GM19395 (cell line): ENCODE results near the gene NOC2L.

Source experiments
- ATAC-seq: cut with Tn5 transposase; IDR thresholded peaks from one replicate; pipeline ENCODE4 v1.9.1; 2021; ENCODE audit warnings: mild to moderate bottlenecking, moderate library complexity; ENCODE audit not compliant: unreplicated experiment

The NOC2L gene

DNA sequence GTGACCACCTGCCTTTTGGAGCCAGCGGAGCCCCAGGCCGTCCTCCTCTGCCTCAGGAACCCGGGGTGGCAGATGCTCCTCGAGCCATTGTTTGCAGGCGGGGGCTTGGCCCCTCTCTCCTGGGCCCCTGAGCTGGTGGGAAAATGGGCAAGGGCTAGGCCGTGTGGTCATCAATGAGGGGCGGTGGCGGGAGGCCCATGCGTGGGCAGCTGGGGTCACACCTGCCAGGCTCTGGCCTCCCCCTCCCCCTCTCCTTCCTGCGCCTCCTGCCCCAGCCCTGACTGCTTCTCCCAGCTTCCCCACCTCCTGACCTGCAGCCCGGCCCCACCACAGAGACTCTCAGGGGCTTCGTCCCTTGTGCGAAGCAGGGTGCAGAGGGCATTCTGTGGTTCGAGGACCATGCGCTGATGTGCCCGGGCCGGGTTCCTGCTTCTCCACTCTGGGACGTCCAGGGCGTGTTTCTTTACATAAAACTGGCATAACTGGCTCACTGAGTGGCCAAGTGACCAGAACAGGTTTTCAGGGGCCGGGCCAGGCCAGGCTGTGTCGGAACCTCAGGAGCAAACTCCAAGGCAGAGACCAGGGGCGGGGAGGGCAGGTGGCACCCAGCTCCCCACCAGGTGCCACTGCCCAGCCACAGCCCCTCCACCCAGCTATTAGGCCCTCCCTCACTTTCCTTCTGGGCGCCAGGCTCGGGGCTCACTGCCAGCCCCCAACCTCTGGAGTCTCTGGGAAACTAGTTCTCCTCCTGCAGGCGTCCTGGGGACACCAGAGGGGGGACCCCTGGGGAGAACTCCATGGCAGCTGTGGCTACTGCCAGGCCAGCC lies 26.1 kb downstream of the NOC2L start:
- ATAC-seq = no peak

DNA sequence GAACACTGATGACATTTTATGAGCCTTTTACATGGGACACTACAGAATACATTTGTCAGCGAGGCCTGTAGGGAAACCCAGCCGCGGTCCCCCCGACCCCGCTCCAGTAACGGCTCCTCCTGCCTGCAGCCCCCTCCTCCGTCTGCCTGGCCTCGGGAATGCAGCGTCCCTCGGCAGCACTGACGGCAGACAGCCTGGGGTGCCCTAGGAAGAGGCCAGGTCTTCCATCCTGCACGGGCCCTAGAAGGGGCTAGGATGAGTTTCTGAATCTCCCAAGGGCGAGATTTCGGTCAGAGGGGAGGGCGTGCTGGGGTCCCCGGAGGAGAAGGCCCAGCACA lies 26.9 kb downstream of the NOC2L start:
- ATAC-seq = no peak

DNA sequence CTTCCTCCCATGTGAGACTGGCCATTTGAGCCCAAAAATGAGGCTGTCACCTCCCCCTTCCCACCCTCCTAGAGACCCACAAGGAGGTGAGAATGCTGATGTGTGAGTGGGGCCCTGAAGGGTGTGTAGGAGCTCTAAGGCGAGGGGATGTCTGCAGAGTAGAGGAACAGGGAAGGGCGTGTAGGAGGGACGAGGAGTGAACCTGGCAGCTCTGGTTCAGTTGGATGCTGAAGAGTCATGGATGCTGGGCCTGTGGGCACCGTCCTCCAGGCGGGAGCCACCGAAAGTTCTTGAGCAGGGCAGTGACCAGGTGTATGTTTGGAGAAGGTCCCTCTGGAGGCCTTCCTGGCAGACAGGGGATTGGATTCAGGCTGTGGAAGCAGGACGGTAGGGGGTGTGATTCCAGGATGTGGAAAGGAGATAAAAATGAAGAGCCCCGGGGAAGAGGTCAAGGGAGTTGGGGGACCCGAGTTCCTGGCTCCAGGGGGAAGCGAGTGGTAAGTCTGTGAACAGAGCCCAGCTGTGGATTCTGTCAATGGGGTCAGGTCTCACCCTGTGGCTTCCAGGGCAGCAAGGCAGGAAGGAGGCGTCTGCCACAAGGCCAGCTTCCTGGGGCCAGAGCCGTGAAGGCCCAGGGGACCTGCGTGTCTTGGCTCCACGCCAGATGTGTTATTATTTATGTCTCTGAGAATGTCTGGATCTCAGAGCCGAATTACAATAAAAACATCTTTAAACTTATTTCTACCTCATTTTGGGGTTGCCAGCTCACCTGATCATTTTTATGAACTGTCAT lies 27.5 kb downstream of the NOC2L start:
- ATAC-seq = no peak

DNA sequence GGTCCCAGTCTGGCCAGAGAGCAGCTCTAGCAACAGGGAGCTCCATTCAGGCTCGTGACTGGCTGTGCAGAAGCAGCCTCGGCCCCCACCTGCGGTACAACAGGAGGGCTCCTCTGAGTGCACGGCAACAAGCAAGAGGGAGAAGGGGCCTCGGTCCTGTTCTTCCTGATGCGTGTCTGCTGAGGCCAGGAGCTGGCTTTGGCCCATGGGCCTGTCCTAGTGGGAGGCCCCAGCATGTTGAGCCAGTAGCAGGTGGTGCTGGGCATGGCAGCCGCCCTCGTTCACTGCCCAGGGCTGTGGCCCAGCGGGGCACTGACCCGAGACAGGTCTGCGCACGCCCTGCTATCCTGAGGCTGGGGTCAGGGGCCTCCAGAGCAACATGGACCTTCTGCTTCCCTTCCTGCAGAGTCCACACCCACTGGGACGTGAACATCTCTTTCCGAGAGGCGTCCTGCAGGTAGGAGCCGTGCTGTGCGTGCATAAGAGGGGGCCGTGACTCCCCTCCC lies 28.4 kb downstream of the NOC2L start:
- ATAC-seq = no peak

DNA sequence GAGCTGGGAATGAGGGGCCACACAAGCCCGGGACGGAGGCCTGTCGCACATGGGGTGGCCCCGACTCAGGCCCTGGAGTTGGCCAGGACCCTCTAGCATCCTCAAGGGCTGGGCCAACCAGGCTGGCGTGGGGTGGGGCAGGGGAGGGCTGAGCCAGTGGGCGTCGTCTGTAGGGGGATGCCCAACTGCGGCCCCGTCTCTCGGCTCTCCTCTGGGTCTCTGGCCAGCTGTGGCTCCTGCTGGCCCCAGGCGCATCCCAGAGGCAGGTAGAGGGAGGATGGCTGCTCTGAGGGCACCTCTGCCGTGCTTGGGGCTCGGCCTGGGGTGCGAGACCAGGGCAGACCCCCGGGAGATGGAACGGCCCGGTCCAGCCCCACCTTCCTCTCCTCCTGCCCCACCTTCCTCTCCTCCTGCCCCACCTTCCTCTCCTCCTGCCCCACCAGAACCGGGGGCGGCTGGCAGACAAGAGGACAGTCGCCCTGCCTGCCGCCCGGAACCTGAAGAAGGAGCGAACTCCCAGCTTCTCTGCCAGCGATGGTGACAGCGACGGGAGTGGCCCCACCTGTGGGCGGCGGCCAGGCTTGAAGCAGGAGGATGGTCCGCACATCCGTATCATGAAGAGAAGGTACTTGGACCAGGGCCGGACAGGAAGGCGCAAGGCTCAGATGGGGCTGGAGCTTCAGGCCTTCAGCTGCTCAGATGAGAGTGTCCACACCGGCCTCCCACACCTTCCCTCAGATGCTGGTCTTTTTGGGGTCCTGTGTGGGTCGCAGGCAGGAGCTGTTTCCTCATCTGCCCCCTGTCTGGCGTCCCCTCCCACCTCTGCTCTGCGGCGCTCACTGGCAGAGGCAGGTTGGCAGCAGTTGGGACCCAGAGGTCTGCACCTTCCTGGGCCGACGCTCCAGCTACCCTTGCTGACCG lies 29.1 kb downstream of the NOC2L start:
- no peak for ATAC-seq

DNA sequence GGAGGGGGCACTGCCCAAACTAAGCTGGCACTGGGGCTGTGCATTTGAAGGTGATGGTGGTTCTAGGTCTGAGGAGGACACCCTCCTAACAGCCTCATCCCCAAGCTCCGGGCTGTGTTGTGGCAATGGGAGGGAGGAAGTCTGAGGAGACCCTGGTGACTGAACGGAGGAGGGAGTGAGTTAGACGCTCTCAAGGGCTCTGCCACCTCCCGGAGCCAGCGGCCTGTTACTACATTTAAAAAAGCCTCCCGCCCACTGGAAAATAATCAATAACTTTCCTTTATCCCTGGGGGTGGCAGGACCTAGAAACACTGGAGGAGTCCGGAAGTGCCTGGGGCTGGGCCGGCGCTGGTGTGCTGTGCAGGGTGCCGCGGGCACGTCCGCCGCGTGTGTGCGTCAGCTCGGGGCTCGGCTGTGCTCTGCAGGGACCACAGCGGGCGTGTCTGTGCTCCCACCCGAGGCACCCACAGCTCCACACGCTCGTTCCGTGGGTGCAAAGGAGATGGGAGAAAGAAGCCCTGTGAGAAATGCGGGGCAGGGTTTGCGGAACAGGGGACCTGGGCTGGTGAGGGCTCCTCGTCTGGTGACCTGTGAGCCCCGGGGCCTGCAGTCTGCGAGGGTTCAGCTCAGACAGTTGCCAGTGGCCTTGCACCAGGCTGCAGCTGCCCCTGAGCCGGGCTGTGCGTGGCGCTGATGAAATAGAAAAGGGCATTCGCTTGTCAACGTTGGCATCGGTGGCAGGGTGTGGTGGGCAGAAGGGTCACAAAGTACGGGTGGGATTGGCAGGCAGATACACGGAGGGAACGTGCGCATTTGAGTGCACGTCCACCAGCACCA lies 30.0 kb downstream of the NOC2L start:
- no peak for ATAC-seq

DNA sequence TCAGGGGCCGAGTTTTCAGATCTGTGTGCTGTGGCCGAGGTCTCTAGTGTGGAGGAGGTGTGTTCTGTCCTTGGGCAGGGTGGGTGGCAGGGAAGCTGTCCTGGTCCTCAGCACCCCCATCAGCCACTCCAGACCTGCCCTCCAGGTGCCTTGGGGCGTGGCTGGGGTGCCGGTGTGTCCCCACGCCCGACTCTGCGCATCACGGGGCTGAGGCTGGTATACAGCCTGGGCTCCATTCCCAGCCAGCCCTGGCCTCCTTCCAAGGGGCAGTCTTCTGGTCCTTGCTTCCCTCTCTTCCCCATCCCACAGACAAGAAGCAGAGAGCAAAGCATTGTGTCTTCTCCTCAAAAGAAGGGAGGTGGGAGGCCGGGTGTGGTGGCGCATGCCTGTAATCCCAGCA lies 31.3 kb downstream of the NOC2L start:
- no peak for ATAC-seq

DNA sequence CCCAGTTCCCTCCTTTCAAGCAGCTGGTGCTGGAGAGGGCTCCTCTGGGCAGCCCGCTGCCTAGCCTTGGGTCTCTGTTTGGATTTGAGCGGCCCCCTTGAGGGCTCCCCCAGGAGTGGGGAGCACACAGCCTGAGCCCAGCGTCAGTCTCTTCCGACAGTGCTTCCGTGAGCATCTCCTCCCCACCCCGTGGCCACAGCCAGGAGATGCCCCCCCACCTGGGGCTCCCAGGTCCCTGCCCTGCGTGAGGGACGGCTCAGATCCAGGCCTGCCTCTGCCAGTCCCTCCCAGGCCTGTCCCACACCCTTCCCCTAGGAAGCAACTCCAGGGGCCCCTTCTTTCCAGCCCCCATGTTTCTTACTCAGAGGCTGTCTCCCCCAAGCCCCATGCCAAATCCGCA lies 31.8 kb downstream of the NOC2L start:
- no peak for ATAC-seq

DNA sequence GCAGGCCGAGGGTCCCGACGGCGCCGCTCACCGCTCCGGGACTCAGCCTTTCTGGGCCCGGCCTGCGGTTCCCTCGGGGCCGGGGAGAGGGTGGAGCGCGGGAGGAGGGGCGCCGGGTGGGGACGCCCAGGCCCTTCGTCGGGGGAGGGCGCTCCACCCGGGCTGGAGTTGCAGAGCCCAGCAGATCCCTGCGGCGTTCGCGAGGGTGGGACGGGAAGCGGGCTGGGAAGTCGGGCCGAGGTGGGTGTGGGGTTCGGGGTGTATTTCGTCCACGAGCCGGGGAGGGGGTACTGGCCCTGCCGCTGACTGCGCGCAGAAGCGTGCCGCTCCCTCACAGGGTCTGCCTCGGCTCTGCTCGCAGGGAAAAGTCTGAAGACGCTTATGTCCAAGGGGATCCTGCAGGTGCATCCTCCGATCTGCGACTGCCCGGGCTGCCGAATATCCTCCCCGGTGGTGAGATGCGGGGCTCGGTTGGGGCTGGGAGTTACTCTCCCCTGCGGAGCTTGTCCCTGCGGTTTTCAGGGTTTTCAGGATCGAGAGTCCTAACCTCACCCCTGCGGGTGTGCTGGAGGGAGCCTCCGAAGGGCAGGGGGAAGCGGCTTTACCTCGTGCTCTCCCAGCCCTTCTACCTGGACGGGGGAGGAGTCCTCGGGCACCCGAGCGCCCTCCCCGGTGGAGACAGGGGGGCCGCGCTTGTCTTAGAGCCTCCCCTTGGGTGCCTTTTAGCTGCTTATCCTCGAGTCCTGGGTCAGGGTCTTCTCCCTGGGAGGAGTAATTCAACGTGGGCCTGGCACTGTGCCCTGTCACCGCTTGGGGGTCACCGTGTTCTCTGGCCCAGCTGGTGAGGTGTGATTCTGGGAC lies 33.3 kb downstream of the NOC2L start:
- no peak for ATAC-seq

DNA sequence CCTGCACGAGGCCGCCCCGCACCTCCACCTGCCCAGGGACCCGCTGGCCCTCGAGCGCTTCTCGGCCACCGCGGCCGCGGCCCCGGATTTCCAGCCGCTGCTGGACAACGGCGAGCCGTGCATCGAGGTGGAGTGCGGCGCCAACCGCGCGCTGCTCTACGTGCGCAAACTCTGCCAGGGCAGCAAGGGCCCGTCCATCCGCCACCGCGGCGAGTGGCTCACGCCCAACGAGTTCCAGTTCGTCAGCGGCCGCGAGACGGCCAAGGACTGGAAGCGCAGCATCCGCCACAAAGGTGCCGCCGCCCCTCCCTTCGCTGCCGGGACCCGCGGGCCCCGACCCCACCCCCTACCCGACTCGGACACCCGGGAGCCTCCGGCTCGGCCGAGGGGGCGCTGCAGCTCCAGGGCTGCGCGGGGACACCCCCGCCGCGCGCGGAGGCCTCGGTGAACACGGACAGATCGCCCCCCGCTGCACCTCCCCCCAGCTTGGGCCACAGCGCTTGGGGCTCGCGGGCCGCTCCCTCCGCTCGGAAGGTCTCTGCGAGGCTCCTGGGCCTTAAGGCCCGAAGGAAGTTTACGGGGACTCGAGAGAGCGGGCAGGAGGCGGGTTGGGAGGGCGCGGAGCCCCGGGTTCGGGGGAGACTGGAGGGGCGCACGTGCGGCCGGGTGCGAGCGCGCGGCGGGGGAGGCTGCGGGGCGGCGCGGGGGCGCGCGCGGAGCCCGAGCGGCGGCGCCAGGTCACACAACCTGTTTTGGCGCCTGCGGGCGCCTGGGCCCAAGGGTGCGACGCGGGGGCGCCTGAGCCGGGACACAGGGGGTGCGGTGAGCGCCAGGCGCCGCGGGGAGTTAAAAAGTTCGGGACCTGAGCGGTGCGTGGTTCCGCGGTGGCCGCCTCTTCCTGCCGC lies 34.1 kb downstream of the NOC2L start:
- no peak for ATAC-seq

DNA sequence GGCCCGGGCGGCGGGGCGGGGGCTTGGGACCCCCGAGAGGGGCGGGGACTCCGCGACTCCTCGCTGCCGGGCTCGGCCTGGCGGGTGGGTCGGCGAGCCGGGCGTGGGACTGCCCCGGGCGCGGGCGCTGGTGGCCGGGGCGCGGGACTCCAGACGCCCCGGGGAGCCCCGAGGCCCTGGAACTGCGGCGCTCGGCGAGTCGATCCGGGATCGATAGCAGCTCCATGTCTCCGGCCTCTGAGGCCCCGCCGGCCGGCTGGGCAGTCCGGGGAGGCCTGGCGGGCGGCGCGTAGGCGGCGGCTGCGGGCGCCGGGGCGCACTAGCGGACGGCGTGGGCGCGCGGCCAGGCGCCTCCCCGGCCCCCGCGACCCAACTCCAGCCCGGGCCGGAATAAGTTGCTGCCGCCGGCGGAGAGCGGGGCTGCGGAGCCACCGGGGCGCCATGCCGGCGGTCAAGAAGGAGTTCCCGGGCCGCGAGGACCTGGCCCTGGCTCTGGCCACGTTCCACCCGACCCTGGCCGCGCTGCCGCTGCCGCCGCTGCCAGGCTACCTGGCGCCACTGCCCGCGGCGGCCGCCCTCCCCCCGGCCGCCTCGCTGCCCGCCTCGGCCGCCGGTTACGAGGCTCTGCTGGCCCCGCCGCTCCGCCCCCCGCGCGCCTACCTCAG lies 34.9 kb downstream of the NOC2L start:
- no peak for ATAC-seq

DNA sequence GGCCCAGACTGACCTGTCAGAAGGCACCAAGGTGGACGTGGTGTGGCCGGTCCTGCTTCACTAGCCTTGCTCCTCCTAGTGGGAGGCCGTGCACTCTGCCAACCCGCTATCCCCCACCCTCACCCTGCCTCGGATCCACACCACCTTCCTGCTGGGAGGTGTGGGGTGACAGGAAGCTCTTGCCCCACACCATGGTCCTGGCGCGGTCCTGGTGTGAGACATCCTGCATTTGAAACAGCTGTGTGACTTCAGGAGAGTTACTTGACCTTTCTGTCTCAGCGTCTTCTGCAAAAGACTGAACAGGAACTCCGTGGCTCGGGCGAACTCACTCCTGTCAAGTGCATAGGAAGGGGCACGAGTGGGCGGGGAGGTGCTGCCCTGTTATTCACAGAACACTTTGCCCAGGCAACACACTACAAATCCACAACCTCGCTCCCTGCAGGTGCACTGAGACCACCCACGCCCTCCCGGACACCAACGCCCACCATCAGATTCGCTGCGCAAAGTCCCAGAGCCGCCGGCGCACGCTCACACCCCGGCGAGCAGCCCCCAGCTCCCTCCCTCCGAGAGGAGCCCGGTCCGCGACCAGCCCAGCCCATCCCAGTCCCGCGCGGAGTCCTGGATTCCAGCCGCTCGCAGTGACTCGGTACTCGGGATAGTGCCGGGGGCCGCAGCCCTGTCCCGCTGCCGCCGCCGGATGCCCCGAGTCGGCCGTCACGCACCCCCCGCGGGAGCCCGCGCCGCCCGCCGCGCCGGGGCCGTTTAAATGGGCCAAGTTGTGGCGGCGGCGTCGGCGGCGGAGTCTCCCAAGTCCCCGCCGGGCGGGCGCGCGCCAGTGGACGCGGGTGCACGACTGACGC lies 35.7 kb downstream of the NOC2L start, which contains the start of gene SAMD11:
TSS of gene SAMD11 (plus strand) at position 793 of the 860 bp plus-strand sequence. CDS start 509 bp downstream, outside the sequence.
- no peak for ATAC-seq

DNA sequence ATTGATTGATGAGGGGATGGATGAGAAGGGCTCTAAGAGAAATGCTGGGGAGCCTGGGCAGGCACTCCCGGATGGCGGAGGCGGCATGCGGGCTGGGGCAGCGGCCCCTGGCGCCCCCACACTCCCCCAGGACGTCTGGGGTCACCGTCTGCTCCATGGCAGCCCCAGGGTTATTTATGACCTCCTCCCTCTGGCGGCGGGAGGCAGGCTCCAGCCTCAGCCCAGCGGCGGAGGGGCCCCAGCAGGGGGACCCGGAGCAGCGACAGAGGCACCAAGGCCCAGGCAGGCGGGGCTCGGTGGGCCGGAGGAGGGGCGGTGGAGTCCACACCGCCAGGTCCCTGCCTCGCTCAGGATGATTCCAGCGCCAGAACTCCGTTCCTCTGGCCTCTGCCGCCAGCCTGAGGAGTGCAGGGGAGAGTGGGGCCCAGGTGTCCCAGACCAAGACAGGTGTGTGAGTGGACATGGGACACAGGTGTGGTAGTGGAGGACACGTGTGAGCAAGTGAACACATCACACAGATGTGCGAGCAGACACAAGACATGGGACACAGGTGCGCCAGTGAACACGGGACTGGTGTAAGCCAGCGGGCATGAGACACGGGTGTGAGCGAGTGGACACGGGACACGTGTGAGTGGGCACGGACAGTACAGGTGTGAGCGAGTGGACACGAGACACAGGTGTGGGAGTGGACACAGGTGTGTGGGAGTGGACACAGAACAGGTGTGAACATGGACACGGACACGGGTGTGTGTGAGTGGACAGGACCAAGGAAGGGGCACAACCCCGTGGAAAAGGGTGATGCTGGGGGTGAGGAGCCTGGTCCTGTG lies 37.8 kb downstream of the NOC2L start:
- ATAC-seq = no peak

DNA sequence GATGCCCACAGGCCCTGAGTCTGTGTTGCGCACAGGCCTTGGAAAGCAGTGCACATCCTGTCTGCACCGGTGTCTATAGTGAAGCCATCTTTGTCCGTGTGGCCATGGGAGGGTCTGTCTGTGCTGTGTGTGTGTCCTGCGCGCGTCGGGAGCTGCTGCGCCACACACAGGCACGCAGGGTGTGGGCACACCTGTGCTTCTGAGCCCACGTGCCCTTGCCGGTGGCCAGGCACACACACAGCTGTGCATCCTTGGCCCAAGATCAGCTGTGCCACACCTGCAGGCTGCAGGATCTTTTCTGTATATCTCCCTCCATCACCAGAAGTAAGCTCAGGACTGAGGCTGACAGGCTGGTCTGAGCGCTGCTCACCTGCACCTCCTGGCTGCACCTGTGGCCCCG lies 38.5 kb downstream of the NOC2L start:
- no peak for ATAC-seq

DNA sequence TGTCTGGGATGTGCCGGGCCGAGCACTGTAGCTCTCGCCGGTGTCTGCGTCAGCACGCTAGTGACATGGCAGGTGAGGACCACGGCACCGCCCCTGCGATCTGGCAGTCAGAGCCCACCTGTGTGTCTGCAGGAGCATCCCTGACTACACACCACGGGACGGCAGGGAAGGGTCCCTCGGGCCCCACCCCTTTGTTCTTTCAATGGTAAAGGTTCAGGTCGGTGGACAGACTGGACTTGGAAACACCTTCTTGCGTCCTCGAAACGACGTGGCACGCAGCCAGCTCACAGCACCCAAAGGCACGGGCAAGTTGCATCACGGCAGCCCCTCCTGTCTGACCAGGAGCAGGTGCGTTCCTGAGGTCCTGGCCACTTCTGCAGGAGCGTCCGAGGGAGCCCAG lies 39.0 kb downstream of the NOC2L start:
- no peak for ATAC-seq
